ENCODE data around the gene APBA2. TPM values are rescaled to one million over a fixed set of nuclear protein-coding genes. Genes with fewer than 3 reads are reported as not detected.

APBA2 gene
- total RNA-seq, 2 experiments from 2014 or later = 16.2 to 17.2 TPM

DNA sequence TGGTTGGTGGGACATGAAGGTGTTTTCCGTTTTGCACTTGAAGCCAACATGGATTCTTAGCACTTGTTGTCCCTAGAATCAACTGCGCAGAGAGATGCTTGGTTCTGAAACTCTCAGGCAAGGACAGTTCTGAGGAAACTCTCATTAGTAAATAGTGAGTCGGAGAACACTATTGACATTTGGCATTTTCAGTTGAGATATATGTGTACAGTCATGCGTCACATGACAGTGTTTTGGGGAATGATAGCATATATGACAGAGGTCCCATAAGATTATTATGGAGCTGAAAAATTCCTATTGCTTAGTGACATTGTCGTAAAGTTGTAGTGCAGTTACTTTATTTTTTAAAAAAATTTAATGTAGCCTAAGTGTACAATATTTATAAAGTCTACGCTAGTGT, 5.8 kb downstream of the APBA2 start:
- POLR2A ChIA-PET = no interaction called here
- CTCF ChIA-PET = interaction anchor here (0.6 to 1.1 kb wide), 2 partner anchors 23 to 199 kb away, joined by 3 to 4 read pairs; no protein-coding TSS in a partner anchor

GRCh38 chr15:28892789-28893610, 7.2 kb downstream of the APBA2 start:
- CTCF ChIA-PET = no interaction called here
- POLR2A ChIA-PET = no interaction called here

DNA sequence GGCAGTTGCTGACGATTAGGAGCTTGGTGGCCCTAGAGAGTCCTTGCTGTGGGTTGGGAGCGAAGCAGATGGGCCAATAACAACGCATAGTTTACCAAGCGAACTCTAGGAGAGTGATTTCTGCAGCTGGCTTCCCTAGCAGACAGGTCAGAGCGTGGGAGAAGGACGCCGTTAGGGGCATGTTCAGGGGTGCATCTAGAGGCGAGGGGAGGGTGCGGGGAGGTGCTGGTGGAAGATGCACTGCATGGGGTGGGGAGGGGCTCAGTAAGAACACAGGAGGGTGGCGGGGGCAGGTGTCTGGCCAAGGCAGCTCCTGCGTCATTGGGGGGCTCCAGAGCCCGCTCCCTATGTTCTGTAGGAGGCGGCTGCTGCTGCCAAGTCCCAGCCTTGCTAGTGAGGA, 8.9 kb downstream of the APBA2 start:
- ChIA-PET POLR2A (no interaction called here), CTCF (interaction anchor here (1.4 kb wide), 1 partner anchor 36 kb away, joined by 3 read pairs; no protein-coding TSS in a partner anchor)

DNA sequence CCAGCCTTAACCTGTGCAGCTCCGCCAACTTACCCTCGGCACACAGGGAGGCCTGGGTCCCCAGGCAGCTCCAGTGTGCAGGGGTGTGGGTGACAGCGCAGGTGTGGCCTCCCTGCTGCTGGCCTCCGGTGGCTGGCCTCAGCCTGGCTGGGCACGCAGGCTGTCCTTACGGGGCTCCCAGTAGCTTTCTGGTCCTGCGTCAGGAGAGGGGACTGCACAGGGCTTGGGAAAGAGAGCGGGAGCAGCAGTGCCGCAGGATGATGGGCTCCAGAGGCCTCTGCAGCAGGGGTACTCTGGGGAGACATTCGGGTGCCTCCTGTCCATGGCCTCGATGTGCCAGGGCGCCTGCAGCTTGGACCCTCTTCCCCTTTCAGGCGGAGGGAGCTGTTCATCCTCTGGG, 9.4 kb downstream of the APBA2 start:
- ChIA-PET CTCF (no interaction called here), POLR2A (no interaction called here)

- ChIA-PET CTCF (no interaction called here), POLR2A (no interaction called here)
Observed at GRCh38 chr15:28895566-28895965, 9.8 kb downstream of the APBA2 start.

DNA sequence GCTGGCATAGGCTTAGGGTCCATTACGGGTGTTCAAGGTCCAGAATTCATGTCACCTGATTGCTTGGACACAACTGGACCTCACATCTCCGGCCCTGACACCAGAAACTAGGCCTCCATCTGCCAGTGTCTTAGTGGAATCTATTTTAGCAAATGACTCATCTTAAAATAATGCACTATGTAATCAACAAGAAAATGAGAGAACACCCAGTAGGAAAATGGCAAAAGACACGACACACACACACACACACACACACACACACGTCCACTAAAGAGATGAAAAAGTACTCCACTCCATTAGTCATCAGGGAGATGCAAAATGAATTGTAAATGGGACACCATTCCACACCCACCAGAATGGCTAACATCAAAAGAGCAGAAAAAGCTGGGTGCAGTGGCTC, 11.2 kb downstream of the APBA2 start:
- ChIA-PET POLR2A (interaction anchor here (0.7 kb wide), 1 partner anchor 31 kb away, joined by 5 read pairs; no protein-coding TSS in a partner anchor), CTCF (interaction anchor here (0.6 kb wide), 1 partner anchor 44 kb away, joined by 3 read pairs; no protein-coding TSS in a partner anchor)

DNA sequence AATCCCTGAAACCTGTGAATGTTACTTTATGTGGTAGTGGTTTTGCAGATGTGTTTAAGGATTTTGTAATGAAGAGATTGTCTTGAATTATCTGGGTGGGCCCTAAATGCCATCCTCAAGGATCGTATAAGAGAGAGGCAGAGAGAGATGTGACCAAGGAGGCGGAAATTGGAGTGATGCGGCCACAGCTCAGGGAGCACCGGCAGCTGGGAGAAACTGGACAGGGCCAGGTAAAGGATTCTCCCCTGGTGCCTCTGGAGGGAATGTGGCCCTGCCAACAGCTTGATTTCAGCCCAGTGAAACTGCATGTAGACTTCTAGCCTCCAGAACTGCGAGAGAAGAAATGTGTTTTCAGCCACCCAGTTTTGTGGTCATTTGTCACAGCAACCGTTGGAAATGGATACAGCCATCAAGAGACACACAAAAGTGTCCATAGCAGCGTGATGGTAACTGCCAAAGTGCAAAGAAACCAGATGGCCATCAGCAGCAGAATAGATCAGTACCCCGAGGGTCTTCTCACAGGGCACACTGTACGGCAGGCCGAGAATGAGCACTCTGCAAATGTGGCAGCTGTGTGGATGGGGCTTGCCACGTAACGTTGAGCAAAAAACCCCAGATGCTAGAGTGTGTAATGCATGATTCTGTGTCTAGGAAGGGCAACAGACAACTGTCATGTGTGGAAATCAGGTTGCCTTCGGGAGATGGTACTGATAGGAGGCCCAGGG, 12.2 kb downstream of the APBA2 start:
- ChIA-PET POLR2A (no interaction called here), CTCF (interaction anchor here (1.2 kb wide), 1 partner anchor 11 kb away, joined by 3 read pairs; no protein-coding TSS in a partner anchor)

- CTCF ChIA-PET = interaction anchor here (1.2 to 1.3 kb wide), 2 partner anchors 12 to 14 kb away, joined by 3 to 4 read pairs; partner anchors contain the start of gene APBA2
- POLR2A ChIA-PET = no interaction called here
Observed at GRCh38 chr15:28899061-28899738, 13.4 kb downstream of the APBA2 start.

GRCh38 chr15:28900041-28900891, 14.5 kb downstream of the APBA2 start:
- CTCF ChIA-PET = no interaction called here
- POLR2A ChIA-PET = no interaction called here

DNA sequence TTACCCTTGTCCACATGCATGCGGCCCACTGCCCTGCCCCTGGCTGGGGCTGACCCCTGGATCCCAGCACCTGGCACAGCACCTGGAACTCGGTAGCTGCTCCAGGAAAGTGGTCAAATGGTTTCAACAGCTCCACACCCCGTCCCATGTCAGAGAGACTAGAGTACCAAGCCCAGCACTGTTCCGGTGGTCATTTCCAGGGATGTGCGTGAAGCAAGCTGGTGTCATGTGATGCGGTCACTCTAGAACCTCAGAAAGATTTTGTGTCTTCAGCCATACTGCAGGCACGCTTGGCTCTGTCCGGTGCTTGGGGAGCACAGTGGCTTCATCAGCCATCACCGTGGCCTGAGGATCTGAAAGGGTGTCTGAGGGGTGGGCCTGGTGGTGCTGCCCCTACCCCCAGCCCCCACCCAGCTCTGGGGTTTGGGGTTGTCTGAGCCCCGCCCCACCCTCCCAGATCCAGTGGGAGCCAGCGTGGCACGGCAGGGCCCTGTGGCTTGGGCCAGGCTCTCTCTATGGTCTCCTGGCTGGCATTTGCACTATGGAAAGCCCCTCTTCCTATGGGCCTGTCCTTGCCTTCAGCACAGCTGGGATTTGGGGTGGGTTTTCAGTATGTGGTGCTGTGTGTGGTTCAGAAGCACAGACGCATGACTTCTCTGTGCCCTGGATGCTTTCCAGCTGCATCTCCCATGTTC, 15.3 kb downstream of the APBA2 start:
- ChIA-PET POLR2A (no interaction called here), CTCF (no interaction called here)

- ChIA-PET POLR2A (no interaction called here), CTCF (interaction anchor here (1.5 kb wide), 1 partner anchor 40 kb away, joined by 3 read pairs; no protein-coding TSS in a partner anchor)
Observed at GRCh38 chr15:28901587-28901980, 15.8 kb downstream of the APBA2 start.

DNA sequence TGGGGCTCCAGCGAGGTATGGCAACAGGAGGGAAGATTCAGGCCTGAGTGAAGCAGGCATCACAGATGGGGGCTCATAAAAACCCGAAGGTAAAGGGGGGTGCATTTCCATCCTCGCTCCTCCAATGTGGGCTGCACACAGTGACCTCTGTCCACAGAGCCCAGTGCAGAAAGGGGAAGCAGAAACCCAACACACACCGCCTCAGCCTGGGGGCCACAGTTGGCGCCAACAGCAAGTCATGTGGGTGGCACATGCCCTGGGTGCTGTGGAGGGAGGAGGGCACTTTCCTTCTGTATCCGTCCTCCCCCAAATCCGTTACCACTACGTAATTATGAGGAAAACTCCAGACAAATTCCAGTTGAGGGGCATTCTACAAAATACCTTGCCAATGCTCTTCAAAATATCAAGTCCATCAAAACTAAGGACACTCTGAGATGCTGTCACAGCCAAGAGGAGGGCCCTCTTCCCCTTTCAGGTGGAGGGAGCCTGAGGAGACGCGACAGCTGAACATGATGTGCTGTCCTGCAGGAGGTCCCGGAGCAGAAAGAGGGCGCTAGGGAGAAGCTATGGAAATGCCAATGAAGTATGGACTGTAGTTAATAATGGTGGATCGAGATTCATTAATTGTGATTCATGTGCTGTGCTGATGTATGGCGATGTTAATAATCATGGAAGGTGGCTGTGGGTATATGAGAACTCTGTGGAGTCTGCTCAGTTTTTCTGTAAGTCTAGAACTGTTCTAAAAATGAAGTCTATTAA, 16.4 kb downstream of the APBA2 start:
- CTCF ChIA-PET = interaction anchor here (1.5 kb wide), 1 partner anchor 39 kb away, joined by 3 read pairs; no protein-coding TSS in a partner anchor
- POLR2A ChIA-PET = no interaction called here

DNA sequence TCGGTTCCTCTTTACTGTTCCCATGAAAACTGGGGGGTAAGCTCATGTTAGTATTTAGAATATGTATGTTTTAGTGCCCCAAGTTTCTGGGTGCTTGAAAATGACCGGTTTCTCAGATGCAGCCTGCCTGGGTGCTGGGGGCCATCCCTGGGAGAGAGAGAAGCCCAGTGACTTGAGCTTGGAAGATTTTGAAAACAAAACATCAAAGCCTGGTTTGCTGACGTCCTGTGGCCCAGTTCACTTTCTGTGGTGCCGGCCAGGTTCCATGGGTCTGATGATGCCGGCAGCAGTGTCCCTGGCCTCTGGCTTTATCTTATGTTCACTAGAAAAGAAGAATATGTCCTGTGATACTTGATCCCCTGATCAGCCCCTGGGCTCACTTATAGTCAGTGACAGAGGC, 17.1 kb downstream of the APBA2 start:
- POLR2A ChIA-PET = no interaction called here
- CTCF ChIA-PET = interaction anchor here (1.5 kb wide), 1 partner anchor 39 kb away, joined by 3 read pairs; no protein-coding TSS in a partner anchor

GRCh38 chr15:28903555-28903954, 17.8 kb downstream of the APBA2 start:
- ChIA-PET POLR2A (no interaction called here), CTCF (no interaction called here)

DNA sequence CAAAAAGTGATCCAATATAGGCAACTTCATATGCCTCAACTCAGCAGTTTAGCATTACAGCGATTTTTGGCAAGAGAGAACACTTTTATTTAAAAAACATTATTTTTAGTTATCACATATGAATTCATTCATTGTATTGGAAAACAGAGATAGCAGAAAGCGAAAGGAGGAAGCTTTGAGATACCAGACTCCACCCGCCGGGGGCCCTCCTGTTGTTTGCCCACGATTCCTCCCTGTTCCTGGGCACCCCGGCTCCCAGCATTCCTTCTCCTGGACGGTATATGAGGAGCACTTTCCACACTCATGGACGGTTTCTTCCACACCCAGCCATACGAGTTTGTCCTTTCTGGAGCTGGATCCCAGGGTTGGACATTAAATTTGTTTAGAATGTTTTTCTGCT, 18.2 kb downstream of the APBA2 start:
- POLR2A ChIA-PET = no interaction called here
- CTCF ChIA-PET = no interaction called here

DNA sequence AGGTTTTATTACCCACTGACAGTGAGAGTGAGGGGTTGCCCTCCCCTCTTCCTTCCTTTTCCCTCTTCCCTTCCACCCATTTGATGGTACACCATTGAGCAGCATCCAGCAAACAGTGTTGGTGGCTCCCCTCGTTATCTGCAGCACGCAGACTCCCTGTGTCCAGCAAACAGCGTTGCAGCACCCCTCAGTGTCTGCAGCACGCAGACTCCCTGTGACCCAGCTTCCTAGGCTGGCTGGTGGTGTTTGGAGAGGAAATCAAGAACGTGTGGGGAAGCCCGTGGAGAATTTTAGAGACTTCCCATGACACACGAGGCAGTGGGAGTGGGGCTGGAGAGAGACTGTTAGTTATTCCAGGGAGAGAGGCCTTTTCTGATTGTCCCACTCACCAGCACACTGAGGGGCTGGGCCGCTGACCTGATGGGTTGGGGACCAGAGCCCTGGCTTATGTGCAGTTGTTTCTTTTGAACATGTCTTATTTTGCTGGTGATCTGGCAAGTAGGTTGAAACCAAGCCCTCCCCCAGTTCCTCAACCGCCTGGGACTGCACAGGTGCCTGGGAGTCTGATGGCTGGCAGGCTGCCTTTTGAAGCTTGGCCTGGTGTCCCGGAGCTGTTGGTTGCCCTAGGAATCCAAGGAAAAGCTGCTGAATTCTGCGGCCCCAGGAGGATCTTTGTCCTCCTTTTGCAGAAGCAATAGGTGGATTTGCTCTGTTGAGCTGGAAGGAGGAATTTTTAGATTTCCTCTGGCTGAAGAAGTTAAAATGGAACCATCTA, 19.0 kb downstream of the APBA2 start:
- ChIA-PET CTCF (no interaction called here), POLR2A (no interaction called here)

DNA sequence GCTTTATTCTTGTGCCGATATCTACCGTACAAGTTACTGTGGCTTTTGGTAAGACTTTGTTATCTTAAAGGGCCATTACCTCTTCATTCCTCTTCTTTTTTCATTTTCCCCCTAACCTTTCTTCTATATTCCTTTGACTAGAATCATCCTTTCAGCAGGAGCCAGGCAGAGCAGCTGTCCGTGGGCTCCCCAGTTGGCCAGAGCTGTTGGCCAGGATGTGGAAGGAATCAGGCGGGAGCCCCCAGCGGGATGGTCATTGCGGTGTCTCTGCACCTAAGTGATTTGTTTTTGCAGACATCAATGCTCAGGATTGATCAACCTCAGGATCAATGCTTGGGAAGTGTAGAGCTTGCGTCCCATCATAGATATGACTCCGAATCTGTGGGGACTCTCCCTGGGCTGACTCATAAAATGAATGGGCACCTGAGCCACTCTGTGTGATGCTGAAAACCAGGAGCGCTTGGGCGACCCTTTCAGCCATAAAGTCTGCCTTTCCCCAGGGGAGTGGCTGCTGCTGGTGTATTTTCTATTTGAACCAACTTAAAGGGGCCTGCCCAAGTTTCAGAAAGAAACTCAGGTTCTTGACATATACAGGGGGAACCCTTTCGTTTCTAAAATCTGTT, 21.7 kb downstream of the APBA2 start:
- ChIA-PET CTCF (no interaction called here), POLR2A (no interaction called here)
